ENCODE data around the gene GPANK1.

DNA sequence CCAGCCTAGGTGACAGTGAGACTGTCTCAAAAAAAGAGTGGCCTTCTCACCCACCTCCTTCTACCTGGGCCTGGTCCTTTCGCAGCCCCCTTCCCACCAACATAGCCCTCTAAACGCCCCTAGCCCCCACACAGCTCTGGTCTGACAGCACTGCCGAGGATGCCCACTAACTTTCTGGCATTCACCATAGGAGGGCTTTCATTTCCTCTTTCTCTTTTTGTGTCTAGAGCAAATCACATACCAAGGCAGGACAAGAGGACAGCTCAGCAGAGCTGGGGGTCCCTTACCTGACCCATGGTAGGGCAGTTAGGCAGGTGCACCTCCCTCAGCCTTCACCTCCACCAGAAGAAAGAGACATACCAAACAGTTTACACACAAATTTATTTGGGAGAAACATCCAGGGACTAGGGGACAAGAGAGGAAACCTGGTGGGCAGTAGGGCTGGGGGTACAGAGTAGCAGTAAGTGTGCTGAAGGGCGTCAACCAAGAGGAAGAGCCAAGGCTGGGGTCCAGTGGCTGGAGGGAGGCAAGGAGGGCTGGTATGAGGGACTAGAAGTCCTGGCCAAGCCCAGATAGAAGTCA is 11.6 kb upstream of the GPANK1 start:
- TF ChIP-seq, protein P1, sequence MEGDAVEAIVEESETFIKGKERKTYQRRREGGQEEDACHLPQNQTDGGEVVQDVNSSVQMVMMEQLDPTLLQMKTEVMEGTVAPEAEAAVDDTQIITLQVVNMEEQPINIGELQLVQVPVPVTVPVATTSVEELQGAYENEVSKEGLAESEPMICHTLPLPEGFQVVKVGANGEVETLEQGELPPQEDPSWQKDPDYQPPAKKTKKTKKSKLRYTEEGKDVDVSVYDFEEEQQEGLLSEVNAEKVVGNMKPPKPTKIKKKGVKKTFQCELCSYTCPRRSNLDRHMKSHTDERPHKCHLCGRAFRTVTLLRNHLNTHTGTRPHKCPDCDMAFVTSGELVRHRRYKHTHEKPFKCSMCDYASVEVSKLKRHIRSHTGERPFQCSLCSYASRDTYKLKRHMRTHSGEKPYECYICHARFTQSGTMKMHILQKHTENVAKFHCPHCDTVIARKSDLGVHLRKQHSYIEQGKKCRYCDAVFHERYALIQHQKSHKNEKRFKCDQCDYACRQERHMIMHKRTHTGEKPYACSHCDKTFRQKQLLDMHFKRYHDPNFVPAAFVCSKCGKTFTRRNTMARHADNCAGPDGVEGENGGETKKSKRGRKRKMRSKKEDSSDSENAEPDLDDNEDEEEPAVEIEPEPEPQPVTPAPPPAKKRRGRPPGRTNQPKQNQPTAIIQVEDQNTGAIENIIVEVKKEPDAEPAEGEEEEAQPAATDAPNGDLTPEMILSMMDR (IDR thresholded peaks at IDR 0.05; ENCODE audit: insufficient read depth, low read length, poor library complexity, severe bottlenecking) = no peak
- TF ChIP-seq EZH2phosphoT487 (conservative IDR thresholded peaks at IDR 0.05; ENCODE audit: low read length) = no peak
